Spinal cord (tissue), 10 donors: ENCODE results near the gene SLC35F5. TPM values are rescaled to one million over a fixed set of nuclear protein-coding genes. Genes with fewer than 3 reads are reported as not detected.
"Not testable (repeated sequence)": the region's sequence is repeated elsewhere in the genome, so short reads cannot be mapped to it uniquely, and the experiment has no call there.

Experiments
- DNase-seq, 6 donors: peaks; one replicate each; pipeline versions ENCODE4 v3.0.0 to v3.0.0-alpha.2; 2013 to 2015; ENCODE audit warnings: low spot score in 6 of 6, low read depth in 4 of 6
- H3K27ac ChIP-seq: one replicate; pipeline ENCODE4 v1.5.1; 2013; ENCODE audit warnings: low read depth, low read length, control low read depth
- H3K27me3 ChIP-seq: one replicate; pipeline ENCODE4 v1.6.1; 2013; ENCODE audit warnings: low read length; ENCODE audit not compliant: control insufficient read depth, insufficient read depth
- H3K36me3 ChIP-seq: one replicate; pipeline ENCODE4 v1.6.1; 2013; ENCODE audit warnings: low read length; ENCODE audit not compliant: control insufficient read depth, insufficient read depth
- H3K4me1 ChIP-seq: one replicate; pipeline ENCODE4 v1.6.1; 2013; ENCODE audit warnings: low read length; ENCODE audit not compliant: control insufficient read depth, insufficient read depth
- H3K4me3 ChIP-seq: one replicate; pipeline ENCODE4 v1.5.1; 2013; ENCODE audit warnings: low read depth, low read length, control low read depth
- H3K9me3 ChIP-seq: one replicate; pipeline ENCODE4 v1.6.1; 2013; ENCODE audit warnings: low read length; ENCODE audit not compliant: control insufficient read depth, insufficient read depth
- WGBS: methylation state at CpG from one replicate; pipeline ENCODE4 v1.1.5; 2013; ENCODE audit warnings: missing lambda C conversion rate; ENCODE audit not compliant: insufficient coverage; 5-methylcytosine and 5-hydroxymethylcytosine counted together
- polyA plus RNA-seq, 2 donors: library from polyadenylated mRNA; unstranded; fragments of 120-200 nt; gene quantifications; one replicate each; pipeline ENCODE4 v1.2.1, GENCODE V29; 2013; ENCODE audit not compliant: insufficient read length in 2 of 2
- total RNA-seq, 2 donors: library from RNA; depleted of rRNA in 1 of 2; stranded (reverse); fragments of 120-200 nt in 1 of 2; fragments of >200 nt in 1 of 2; gene quantifications; one replicate each; pipeline versions ENCODE4 v1.2.3 to v1.2.4, GENCODE V29; 2013 to 2014
- donor health status: healthy.

SLC35F5 gene
- total and polyA plus RNA-seq, 4 donors: 40.7 to 144 (median 72.0) TPM

DNA sequence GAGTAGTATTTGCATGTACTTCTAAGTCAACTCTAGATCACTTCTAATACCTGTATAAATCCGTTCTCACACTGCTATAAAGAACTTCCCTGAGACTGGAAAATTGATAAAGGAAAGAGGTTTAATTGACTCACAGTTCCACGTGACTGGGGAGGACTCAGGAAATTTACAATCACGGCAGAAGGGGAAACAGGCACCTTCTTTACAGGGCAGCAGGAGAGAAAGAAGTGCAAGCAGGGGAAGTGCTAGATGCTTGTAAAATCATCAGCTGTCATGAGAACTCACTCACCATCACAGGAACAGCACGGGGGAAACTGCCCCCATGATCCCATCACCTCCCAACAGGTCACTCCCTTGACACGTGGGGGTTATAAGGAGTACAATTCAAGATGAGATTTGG, 24.0 kb upstream of the SLC35F5 start:
- Histone ChIP-seq H3K36me3 (no peaks in the 10 kb centered on the region), H3K27ac (no peak overlapping the region), H3K4me1 (no peaks in the 10 kb centered on the region), H3K4me3 (no peak overlapping the region), H3K27me3 (no peaks in the 10 kb centered on the region), H3K9me3 (no peaks in the 10 kb centered on the region)
- 59% methylated on average over 2 of the region's 5 CpGs for WGBS
- DNase-seq: no peak

DNA sequence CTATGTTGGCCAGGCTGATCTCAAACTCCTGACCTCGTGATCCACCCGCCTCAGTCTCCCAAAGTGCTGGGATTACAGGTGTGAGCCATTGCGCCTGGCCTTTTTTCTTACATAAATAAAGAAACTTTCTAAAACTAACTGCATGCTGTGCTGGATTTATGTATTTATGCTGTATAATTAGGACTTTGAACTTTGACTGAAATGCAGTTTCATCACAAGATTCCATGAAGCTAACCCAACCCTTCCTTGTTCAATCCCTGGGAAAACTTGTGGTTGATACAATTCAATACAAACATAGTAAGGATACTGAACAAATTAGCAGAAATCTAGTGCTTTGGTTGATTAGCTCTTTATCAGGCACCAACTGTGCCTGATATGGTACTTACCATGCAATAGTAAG, 20.9 kb upstream of the SLC35F5 start:
- no peak for DNase-seq
- H3K27ac ChIP-seq: no peak overlapping the region
- H3K36me3 ChIP-seq: no peaks in the 10 kb centered on the region
- H3K27me3 ChIP-seq: no peaks in the 10 kb centered on the region
- WGBS: no CpG with 5 or more reads among the region's 3 CpGs
- H3K4me3 ChIP-seq: no peak overlapping the region
- H3K9me3 ChIP-seq: no peaks in the 10 kb centered on the region
- no peaks in the 10 kb centered on the region for H3K4me1 ChIP-seq

DNA sequence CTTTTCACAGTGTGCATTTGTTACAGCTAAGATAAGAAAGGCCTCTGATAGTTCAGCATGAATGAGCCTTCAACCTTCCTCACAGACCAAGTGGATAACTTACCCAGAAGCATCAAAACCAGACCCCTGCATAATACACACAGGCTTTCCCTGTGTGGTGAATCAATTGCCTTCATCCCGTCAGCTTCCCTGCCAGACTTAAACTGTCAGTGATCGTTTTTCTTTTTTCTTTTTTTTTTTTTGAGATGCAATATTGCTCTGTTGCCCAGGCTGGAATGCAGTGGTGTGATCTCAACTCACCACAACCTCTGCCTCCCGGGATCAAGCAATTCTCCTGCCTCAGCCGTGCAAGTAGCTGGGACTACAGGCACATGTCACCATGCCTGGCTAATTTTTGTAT, 20.5 kb upstream of the SLC35F5 start:
- no peak for DNase-seq
- 100% methylated on average over 1 of the region's 4 CpGs for WGBS
- Histone ChIP-seq H3K4me1 (no peaks in the 10 kb centered on the region), H3K27me3 (no peaks in the 10 kb centered on the region), H3K9me3 (no peaks in the 10 kb centered on the region), H3K27ac (no peak overlapping the region), H3K4me3 (no peak overlapping the region), H3K36me3 (no peaks in the 10 kb centered on the region)

DNA sequence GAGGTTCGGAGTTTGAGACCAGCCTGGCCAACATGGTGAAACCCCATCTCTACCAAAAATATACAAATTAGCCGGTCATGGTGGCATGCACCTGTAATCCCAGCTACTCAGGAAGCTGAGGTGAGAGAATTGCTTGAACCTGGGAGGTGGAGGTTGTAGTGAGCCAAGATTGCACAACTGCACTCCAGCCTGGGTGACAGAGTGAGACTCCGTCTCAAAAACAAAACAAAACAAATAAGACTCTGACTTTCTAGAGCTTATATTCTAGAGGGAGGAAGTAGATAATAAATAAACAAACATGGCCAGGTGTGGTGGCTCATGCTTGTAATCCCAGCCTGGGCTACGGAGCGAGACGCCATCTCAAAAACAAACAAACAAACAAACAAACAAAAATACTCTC, 18.2 kb upstream of the SLC35F5 start:
- DNase-seq: not testable (repeated sequence)
- no CpG with 5 or more reads among the region's 6 CpGs for WGBS

DNA sequence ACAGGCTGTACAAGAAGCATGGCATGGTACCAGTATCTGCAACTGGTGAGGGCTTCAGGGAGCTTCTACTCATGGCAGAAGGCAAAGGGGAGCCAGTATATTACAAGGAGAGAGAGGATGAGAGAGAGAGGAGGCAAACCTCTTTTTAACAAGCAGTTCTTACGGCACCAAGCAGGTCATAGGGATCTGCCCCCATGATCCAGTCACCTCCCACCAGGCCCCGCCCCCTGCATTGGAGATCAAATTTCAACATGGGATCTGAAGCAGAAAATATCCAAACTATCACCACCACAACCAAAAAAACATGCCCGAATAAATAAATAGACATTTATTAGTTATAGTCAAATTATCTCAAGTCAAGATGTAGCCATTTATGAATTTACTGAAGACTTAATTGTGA, 14.5 kb upstream of the SLC35F5 start:
- Histone ChIP-seq H3K9me3 (no peaks in the 10 kb centered on the region), H3K4me1 (no peaks in the 10 kb centered on the region), H3K27ac (no peak overlapping the region), H3K27me3 (no peaks in the 10 kb centered on the region), H3K4me3 (no peak overlapping the region), H3K36me3 (no peaks in the 10 kb centered on the region)
- no CpG with 5 or more reads among the region's 3 CpGs for WGBS
- DNase-seq: no peak

More for the DNA sequence above, 18.2 kb upstream of the SLC35F5 start:
- H3K9me3 ChIP-seq, H3K36me3 ChIP-seq, H3K4me1 ChIP-seq, H3K27ac ChIP-seq, H3K4me3 ChIP-seq, H3K27me3 ChIP-seq: not testable (repeated sequence)

DNA sequence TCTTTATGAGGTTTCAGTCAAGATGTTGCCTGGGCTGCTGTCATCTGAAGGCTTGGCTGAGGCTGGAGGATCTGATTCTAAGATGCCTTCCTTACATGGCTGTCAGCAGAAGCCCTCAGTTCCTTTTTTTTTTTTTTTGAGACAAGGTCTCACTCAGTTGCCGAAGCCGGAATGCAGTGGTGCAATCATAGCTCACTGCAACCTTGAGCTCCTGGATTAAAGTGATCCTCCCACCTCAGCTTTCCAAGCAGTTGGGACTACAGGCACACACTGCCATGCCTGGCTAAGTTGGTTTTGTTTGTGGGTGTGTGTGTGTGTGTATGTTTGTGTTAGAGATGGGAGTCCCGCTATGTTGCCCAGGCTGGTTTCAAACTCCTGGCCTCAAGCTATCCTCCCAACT, 13.1 kb upstream of the SLC35F5 start:
- no peak overlapping the region for H3K27ac ChIP-seq
- H3K4me3 ChIP-seq: no peak overlapping the region
- no peaks in the 10 kb centered on the region for H3K9me3 ChIP-seq
- H3K27me3 ChIP-seq: no peaks in the 10 kb centered on the region
- WGBS: no CpG with 5 or more reads among the region's 3 CpGs
- H3K4me1 ChIP-seq: no peaks in the 10 kb centered on the region
- H3K36me3 ChIP-seq: no peaks in the 10 kb centered on the region
- DNase-seq: no peak

DNA sequence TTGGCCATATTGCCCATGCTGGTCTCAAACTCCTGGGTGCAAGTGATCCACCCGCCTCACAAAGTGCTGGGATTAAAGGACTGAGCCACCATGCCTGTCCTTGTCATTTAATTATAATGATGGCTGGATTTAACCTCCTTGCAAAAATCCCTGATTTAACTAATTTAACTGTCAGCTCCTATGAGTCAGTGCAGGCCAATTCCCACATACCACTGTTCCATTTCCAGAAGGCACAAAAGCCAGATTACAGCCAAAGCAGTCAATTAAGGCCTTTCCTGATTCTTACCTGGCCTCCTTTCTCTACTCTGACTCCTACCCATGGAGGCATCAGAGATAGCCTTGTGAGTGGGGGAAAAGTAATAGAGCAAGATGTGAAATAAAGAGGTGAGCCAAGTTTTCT, 12.3 kb upstream of the SLC35F5 start:
- WGBS: no CpG with 5 or more reads among the region's 1 CpG
- Histone ChIP-seq H3K27ac (no peak overlapping the region), H3K4me1 (no peaks in the 10 kb centered on the region), H3K9me3 (no peaks in the 10 kb centered on the region), H3K27me3 (no peaks in the 10 kb centered on the region), H3K4me3 (no peak overlapping the region), H3K36me3 (no peaks in the 10 kb centered on the region)
- DNase-seq: no peak

DNA sequence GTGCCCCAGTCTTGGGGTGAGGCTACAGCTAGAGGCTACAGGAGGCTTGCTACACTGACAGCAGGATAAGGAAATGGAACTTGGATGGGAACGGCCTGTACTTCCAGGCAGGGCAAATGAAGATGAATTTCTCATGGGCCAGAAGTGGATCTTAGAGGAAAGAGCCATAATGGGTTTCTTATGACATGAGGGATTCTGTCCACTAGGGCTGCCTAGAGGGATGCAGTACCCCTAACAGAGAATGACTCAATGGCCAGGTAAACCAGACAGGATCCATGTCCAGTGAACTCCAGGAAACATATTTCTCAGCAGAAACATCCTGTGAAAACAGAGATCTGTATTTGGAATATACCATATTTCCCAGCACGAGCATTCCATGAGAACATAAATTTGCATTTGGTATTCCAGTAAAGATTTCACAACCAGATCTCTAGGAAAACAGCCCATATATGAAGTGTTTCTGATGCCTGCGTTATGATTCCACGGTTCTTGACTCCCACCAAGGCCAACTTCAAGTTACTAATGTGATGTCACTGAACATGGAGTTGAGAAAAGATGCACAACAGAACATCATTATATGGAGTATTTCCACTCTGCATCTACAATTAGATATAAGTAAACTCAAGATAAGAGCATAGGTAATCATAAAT, 11.5 kb upstream of the SLC35F5 start:
- Histone ChIP-seq H3K36me3 (no peaks in the 10 kb centered on the region), H3K4me3 (no peak overlapping the region), H3K27me3 (no peaks in the 10 kb centered on the region), H3K9me3 (no peaks in the 10 kb centered on the region), H3K4me1 (no peaks in the 10 kb centered on the region), H3K27ac (no peak overlapping the region)
- no peak for DNase-seq
- 75% methylated on average over 1 of the region's 4 CpGs for WGBS

DNA sequence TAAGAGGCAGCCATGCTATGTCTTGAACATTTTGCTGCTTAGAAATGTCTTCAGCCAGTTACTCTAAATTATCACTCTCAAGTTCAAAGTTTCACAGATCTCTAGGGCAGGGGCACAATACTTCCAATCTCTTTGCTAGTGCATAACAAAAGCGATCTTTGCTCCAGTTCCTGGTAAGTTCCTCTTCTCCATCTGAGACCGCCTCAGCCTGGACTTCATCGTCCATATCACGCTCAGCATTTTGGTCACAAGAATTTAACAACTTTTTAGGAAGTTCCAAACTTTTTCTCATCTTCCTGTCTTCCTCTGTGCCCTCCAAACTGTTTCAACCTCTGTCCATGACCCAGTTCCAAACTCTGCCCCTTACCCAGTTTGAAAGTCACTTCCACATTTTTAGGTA, 8.8 kb upstream of the SLC35F5 start:
- H3K4me1 ChIP-seq: no peaks in the 10 kb centered on the region
- H3K27me3 ChIP-seq: no peaks in the 10 kb centered on the region
- H3K27ac ChIP-seq: no peak overlapping the region
- DNase-seq: no peak
- H3K4me3 ChIP-seq: no peak overlapping the region
- no peaks in the 10 kb centered on the region for H3K9me3 ChIP-seq
- WGBS: 86% methylated on average over 4 of the region's 4 CpGs
- no peaks in the 10 kb centered on the region for H3K36me3 ChIP-seq

DNA sequence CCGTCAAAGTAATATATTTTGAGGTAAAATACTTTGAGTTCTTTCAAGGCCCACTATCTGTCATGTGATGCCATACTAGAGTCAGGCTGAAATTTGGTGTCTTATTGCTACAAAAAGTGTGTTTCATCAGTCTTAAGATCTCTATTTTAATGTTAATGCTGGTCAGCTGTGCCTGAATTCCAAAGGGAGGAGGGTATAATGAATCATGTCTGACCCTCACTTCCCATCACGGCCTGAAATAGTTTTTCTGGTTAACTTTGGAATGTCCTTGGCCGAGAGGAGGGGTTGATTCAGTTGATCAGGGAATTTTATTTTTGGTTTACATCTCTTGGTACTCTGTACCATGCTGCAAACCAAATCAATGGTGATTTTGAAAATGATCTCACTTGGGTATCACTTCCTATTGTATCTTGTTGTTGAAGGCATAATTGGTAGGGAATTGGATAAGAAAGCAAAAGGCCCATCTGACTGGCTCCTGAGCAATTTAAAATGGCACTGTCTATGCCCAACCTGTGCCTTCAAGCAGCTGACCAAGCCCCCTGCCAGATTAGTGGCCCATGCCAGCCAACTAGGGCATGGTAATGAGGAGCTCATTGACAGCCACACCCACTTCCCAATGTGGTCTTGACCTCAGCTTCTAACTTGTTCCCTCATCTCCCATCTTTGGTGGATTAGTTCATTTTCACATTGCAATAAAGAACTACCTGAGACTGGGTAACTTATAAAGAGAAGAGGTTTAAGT, 6.1 kb upstream of the SLC35F5 start:
- H3K36me3 ChIP-seq: no peaks in the 10 kb centered on the region
- H3K9me3 ChIP-seq: no peaks in the 10 kb centered on the region
- no CpG with 5 or more reads among the region's 3 CpGs for WGBS
- no peak overlapping the region for H3K27ac ChIP-seq
- H3K4me1 ChIP-seq: no peaks in the 10 kb centered on the region
- no peak overlapping the region for H3K4me3 ChIP-seq
- H3K27me3 ChIP-seq: no peaks in the 10 kb centered on the region
- DNase-seq: no peak
